Body of pancreas (tissue), 4 donors: Measurements from ENCODE around the gene TBX18.

Source experiments
- CTCF ChIP-seq, 7 experiments: fragments of 450-650 bp in 4 of 7; fragments of 200-600 bp in 3 of 7; sonication (generic) in 3 of 7; IDR thresholded peaks; one replicate each; pipeline ENCODE4 v1.5.1; 2016 to 2019; ENCODE audit warnings: antibody characterized with exemption in 7 of 7
- POLR2A ChIP-seq, 3 donors: fragments of 450-650 bp; IDR thresholded peaks; one replicate each; pipeline ENCODE4 v1.6.1; 2016; ENCODE audit warnings: antibody characterized with exemption in 3 of 3, mild to moderate bottlenecking in 2 of 3

- TF ChIP-seq CTCF (IDR thresholded peaks at IDR 0.05) (no peak), POLR2A (IDR thresholded peaks at IDR 0.05) (no peak)
Measured at GRCh38 chr6:84753173-84753572, 11.2 kb downstream of the TBX18 start.
